ENCODE results near the gene DTD1.

DTD1 gene

DNA sequence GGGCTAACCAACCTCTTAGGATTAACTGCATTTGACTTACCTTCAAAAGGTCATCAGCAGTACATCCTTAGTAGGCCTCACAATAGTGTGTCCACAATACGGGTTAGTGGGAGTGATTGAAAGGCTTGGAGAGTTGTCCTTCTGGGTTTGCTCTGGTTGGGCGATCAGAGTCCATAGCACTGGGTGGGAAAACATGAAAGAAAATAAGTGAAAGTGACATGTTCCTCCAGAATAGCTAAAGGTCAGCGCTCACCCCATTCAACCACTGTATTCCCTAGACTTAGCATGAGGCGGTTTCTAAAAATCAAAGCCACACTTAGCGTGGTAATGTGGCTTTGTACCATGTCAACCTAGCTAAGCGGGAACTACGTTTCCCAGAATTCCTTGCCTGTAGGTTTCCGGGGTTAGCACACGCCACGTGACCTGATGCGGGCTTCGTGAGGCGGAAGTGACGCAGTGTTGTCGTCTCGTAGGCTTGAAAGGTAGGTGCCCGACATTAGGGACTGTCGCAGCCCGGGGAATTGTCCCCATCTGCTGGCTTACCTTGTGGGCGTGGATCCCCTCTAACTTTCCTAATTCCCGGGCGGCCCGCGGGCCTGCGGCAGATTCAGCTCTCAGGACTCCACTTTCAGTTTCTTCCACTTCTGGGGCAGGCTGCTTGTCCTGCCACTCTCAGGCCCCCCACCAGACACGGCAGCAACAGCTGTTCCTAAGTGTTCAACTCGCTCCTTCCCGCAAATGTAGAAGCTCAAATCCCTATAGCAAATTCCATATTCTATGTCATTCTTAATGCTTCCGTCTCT is 206.0 kb downstream of the DTD1 start:
- peak; percentile 79 to 83 for DNase-seq (ENCODE audit: low read depth in 2 of 2)

GRCh38 chr20:18794428-18794787 is 206.6 kb downstream of the DTD1 start:
- DNase-seq (ENCODE audit: low read depth in 2 of 2) = no peak

GRCh38 chr20:18795366-18795765 is 207.5 kb downstream of the DTD1 start:
- DNase-seq (ENCODE audit: low read depth in 2 of 2) = no peak

- no peak for DNase-seq (ENCODE audit: low read depth in 2 of 2)
Observed at GRCh38 chr20:18796282-18796833, 208.5 kb downstream of the DTD1 start.

DNA sequence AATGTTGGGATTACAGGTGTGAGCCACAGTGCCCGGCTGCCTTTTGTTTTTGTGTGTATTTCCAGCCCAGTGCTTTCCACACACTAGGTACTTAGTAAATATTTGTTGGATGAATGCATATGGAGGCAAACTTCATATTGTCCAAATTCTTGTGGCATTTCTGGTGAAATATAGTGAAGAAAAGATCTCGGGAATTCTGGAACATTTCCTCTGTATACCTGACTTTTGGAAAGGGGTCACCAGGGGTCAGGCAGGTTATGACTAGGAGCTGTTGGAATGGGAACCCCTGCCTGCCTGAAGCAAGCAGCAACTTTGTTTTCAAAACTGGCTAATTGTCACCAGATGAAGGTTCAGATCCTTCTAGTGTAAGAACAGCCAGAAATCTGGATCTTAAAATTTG is 213.7 kb downstream of the DTD1 start:
- no peak for DNase-seq (ENCODE audit: low read depth in 2 of 2)

GRCh38 chr20:18802012-18802634 is 214.3 kb downstream of the DTD1 start:
- DNase-seq (ENCODE audit: low read depth in 2 of 2) = no peak

- no peak for DNase-seq (ENCODE audit: low read depth in 2 of 2)
Observed at GRCh38 chr20:18805881-18806280, 218.0 kb downstream of the DTD1 start.

- no peak for DNase-seq (ENCODE audit: low read depth in 2 of 2)
Observed at GRCh38 chr20:18808712-18809111, 220.9 kb downstream of the DTD1 start.

DNA sequence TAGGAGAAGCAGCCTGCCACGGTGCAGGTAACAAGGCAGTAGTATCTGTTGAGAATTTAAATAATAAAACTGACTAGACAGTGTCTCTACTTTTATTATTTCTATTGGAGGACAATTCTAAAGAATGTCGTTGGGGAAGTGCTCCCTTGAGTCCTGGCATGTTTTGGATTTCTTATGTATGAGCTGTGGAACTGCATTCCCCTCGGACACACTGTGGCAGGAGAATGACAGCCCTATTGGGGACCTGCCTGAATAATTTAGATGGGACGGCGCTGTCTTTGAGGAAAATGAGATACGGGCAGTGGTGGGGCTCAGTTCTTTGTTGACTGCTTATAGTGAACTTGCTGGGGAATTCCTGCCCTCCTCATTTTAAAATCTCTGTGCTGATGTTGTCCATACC is 223.3 kb downstream of the DTD1 start:
- no peak for DNase-seq (ENCODE audit: low read depth in 2 of 2)

- DNase-seq (ENCODE audit: low read depth in 2 of 2) = no peak
Observed at GRCh38 chr20:18811904-18812303, 224.1 kb downstream of the DTD1 start.

DNA sequence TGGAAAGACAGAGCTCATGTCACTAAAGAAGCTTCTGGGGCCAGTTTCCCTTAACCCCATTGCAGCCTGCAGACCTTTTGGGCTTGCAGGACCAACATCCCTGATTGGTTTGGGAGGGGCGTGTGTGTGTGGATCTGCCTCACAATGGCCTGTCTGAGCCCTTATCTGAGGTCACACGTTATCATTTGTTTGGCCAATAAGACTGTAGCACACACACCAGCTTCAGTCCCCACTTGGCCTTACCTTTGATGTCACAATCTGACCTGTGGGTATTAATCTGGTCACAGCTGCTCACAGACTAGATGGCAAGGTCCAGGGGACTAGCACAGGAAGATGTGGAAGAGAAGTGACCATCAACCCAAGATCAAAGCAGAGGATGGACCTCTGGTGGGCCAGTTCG is 225.6 kb downstream of the DTD1 start, which contains the start of gene SCP2D1:
Gene SCP2D1 (plus strand): TSS at position 301 of the 400 bp plus-strand sequence. CDS start 33 bp downstream, at position 334.
- no peak for DNase-seq (ENCODE audit: low read depth in 2 of 2)

GRCh38 chr20:18815194-18815942 is 227.5 kb downstream of the DTD1 start:
- DNase-seq (ENCODE audit: low read depth in 2 of 2) = no peak

Measured in stimulated activated CD8-positive, alpha-beta memory T cell treated with anti-CD3 and anti-CD28 coated beads, Interleukin-7, amount 100 ng/mL, for 4 hours (primary cell).